Measurements from ENCODE around the gene DPEP2NB. TPM values are rescaled to one million over a fixed set of nuclear protein-coding genes. Genes with fewer than 3 reads are reported as not detected.
"Not testable (repeated sequence)": the region's sequence is repeated elsewhere in the genome, so short reads cannot be mapped to it uniquely, and the experiment has no call there.

The DPEP2NB gene
- total RNA-seq, 1 donor from 2014 or later: not detected

DNA sequence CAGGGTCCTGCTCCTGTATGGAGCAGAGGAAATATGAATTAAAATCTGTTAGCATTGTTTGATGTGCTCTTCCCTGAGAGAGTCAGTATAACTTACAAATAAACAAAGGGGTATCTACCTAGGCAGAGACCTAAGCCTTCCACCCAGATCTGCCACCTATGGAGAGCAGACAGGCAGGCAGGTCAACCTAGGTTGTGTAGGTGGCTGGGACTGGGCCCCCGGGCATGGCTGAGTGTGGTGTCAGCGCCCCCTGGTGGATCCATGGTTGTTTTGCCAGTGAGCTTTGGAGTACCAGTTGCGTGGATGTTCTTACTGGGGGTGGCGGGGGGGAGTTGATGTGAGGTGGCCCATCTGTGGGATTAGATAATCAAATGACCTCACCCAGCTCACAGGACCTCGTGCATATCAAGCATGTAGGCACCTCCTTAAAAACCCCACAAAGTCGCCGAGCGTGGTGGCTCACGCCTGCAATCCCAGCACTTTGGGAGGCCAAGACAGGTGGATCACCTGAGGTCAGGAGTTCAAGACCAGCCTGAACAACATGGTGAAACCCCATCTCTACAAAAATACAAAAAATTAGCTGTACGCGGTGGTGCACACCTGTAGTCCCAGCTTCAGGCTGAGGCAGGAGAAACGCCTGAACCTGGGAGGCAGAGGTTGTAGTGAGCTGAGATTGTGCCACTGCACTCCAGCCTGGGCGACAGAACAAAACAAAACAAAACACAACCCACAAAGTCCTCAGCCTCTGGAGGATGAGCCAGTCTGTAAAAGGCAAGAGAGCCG, 25.0 kb upstream of the DPEP2NB start:
- Mint-ChIP-seq H3K27me3 (no peaks in the 10 kb centered on the region), H3K27ac (peak overlapping the region; percentile 43), H3K4me3 (ENCODE audit: low read depth) (no peak overlapping the region), H3K9me3 (ENCODE audit: low read depth) (no peaks in the 10 kb centered on the region), H3K4me1 (ENCODE audit: low read depth) (no peaks in the 10 kb centered on the region), H3K36me3 (ENCODE audit: insufficient read depth) (peaks cover 8% of the 10 kb centered on the region)
- TF ChIP-seq, protein P1, sequence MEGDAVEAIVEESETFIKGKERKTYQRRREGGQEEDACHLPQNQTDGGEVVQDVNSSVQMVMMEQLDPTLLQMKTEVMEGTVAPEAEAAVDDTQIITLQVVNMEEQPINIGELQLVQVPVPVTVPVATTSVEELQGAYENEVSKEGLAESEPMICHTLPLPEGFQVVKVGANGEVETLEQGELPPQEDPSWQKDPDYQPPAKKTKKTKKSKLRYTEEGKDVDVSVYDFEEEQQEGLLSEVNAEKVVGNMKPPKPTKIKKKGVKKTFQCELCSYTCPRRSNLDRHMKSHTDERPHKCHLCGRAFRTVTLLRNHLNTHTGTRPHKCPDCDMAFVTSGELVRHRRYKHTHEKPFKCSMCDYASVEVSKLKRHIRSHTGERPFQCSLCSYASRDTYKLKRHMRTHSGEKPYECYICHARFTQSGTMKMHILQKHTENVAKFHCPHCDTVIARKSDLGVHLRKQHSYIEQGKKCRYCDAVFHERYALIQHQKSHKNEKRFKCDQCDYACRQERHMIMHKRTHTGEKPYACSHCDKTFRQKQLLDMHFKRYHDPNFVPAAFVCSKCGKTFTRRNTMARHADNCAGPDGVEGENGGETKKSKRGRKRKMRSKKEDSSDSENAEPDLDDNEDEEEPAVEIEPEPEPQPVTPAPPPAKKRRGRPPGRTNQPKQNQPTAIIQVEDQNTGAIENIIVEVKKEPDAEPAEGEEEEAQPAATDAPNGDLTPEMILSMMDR (IDR thresholded peaks at IDR 0.05; ENCODE audit: unreplicated experiment): peak; percentile 84
- peak; percentile 77 for DNase-seq (ENCODE audit: low spot score, unreplicated experiment)

DNA sequence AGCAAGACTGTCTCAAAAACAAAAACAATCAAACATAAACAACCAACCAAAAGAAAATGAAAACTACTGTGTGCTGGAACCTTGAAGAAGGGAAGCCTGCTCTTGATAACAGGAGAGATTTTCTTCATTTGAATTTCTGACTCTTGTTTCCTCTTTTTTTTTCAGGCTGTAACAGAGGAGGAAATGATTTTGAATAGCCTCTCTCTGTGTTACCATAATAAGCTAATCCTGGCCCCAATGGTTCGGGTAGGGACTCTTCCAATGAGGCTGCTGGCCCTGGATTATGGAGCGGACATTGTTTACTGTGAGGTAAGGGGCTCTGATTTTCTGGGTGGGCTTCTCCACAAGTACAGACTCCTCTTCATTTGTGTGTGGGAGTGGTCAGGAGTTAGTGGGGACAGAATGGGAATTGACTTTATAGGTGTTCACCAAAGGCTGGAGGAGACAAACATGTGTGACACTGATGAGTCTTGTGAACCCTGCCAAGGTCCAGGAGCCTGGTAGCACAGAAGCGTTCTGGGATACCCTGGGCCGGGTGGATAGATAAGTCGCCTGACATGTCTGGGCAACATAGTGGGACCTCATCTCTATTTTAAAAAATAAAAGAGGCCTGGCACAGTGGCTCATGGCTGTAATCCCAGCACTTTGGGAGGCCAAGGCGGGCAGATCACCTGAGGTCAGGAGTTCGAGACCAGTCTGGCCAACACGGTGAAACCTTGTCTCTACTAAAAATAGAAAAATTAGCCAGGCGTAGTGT, 22.3 kb upstream of the DPEP2NB start:
- Mint-ChIP-seq H3K4me1 (ENCODE audit: low read depth) (no peaks in the 10 kb centered on the region), H3K27ac (no peak overlapping the region), H3K9me3 (ENCODE audit: low read depth) (no peaks in the 10 kb centered on the region), H3K27me3 (no peaks in the 10 kb centered on the region), H3K4me3 (ENCODE audit: low read depth) (no peak overlapping the region), H3K36me3 (ENCODE audit: insufficient read depth) (peaks cover 6% of the 10 kb centered on the region)
- TF ChIP-seq, protein P1 (IDR thresholded peaks at IDR 0.05; ENCODE audit: unreplicated experiment): no peak
- no peak for DNase-seq (ENCODE audit: low spot score, unreplicated experiment)

DNA sequence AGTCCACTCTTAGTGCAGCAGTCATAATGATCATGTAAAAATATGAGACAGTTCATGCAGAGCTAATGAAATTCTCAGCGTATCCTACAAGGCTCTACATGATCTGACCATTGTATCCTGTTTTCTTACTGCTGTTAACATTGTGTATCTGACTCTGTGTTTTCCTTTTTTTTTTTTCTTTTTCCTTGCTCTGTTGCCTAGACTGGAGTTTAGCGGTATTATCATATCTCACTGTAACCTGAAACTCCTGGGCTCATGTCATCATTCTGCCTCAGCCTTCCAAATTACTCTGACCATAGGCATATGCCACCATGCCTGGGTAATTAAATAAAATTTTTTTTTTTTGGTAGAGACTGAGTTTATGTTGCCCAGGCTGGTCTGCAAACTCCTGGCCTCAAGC, 19.5 kb upstream of the DPEP2NB start:
- H3K9me3 Mint-ChIP-seq (ENCODE audit: low read depth): no peaks in the 10 kb centered on the region
- DNase-seq (ENCODE audit: low spot score, unreplicated experiment): no peak
- TF ChIP-seq, protein P1 (IDR thresholded peaks at IDR 0.05; ENCODE audit: unreplicated experiment): no peak
- peaks cover 6% of the 10 kb centered on the region for H3K36me3 Mint-ChIP-seq (ENCODE audit: insufficient read depth)
- no peak overlapping the region for H3K4me3 Mint-ChIP-seq (ENCODE audit: low read depth)
- peak overlapping the region; percentile 9 for H3K27ac Mint-ChIP-seq
- H3K27me3 Mint-ChIP-seq: no peaks in the 10 kb centered on the region
- H3K4me1 Mint-ChIP-seq (ENCODE audit: low read depth): no peaks in the 10 kb centered on the region

DNA sequence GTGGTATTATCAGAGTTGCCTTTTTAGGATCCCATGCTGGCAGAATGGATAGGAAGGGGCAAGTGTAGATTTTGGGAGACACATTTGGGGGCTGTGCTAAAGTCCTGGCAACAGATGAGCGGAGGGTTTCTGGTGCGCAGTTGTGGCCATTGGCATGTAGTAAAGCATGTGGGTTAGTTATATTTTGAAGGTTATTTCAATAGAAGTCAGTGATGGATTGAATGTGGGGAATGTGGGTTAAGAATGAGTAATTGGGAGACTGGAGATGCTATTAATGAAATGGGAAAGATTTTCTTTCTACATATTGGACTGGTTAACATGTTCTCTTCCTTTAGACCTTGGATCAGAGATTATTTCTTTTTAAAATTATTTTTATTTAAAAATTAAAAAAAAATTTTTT, 17.4 kb upstream of the DPEP2NB start:
- H3K9me3 Mint-ChIP-seq (ENCODE audit: low read depth): no peaks in the 10 kb centered on the region
- no peaks in the 10 kb centered on the region for H3K27me3 Mint-ChIP-seq
- H3K4me1 Mint-ChIP-seq (ENCODE audit: low read depth): no peaks in the 10 kb centered on the region
- no peak overlapping the region for H3K4me3 Mint-ChIP-seq (ENCODE audit: low read depth)
- DNase-seq (ENCODE audit: low spot score, unreplicated experiment): no peak
- H3K27ac Mint-ChIP-seq: no peak overlapping the region
- TF ChIP-seq, protein P1 (IDR thresholded peaks at IDR 0.05; ENCODE audit: unreplicated experiment): no peak
- H3K36me3 Mint-ChIP-seq (ENCODE audit: insufficient read depth): peaks cover 2% of the 10 kb centered on the region

DNA sequence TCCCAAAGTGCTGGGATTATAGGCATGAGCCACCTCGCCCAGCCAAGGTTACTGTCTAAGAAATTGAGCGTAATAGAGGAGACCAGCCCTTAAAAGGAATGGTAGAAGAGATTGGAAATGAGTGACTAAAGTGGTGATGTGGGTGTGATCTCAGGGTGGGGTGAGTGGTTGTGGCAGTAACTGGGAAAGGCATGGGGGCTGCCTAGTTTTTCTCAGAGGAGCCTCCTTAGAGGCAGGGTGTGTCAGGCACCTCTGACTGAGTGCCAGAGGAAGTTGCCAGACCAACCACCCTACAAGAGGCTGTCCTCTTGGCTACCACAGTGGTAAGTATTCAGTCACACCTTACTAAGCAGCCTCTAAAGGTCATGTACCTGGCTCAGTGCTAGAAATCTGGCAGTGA, 16.2 kb upstream of the DPEP2NB start:
- no peak overlapping the region for H3K4me3 Mint-ChIP-seq (ENCODE audit: low read depth)
- no peak overlapping the region for H3K27ac Mint-ChIP-seq
- peaks cover 7% of the 10 kb centered on the region for H3K36me3 Mint-ChIP-seq (ENCODE audit: insufficient read depth)
- no peaks in the 10 kb centered on the region for H3K27me3 Mint-ChIP-seq
- TF ChIP-seq, protein P1 (IDR thresholded peaks at IDR 0.05; ENCODE audit: unreplicated experiment): no peak
- H3K9me3 Mint-ChIP-seq (ENCODE audit: low read depth): no peaks in the 10 kb centered on the region
- H3K4me1 Mint-ChIP-seq (ENCODE audit: low read depth): no peaks in the 10 kb centered on the region
- no peak for DNase-seq (ENCODE audit: low spot score, unreplicated experiment)

DNA sequence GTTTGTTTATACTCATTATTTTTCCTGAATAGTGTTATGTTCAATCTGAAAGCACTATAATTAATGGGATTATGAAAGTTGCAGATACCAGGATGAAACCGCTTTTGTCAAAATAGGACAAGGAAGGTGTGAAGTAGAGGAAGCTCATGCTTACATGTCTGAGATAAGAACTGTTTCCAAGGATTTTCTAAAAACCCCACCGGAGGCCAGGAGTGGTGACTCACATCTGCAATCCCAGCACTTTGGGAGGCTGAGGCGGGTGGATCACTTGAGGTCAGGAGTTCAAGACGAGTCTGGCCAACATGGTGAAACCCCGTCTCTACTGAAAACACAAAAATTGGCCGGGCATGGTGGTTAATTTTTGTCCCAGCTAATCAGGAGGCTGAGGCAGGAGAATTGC, 14.4 kb upstream of the DPEP2NB start:
- H3K36me3 Mint-ChIP-seq (ENCODE audit: insufficient read depth); H3K27me3 Mint-ChIP-seq; DNase-seq (ENCODE audit: low spot score, unreplicated experiment); H3K4me1 Mint-ChIP-seq (ENCODE audit: low read depth); H3K9me3 Mint-ChIP-seq (ENCODE audit: low read depth); H3K4me3 Mint-ChIP-seq (ENCODE audit: low read depth); H3K27ac Mint-ChIP-seq: not testable (repeated sequence)
